Breast epithelium (tissue), 4 donors: ENCODE data around the gene APOA1. TPM values are rescaled to one million over a fixed set of nuclear protein-coding genes. Genes with fewer than 3 reads are reported as not detected.
A peak's percentile ranks its signal among the peaks of the same experiment; 100 is the strongest.
"Not testable (repeated sequence)": the region's sequence is repeated elsewhere in the genome, so short reads cannot be mapped to it uniquely, and the experiment has no call there.

Experiments
- DNase-seq, 2 donors: peaks; one replicate each; pipeline ENCODE4 v3.0.0-alpha.2; 2019; ENCODE audit warnings: low spot score in 2 of 2
- H3K27ac ChIP-seq, 2 donors: fragments of 200-600 bp; sonication (generic) in 1 of 2; one replicate each; pipeline ENCODE4 v1.5.1; 2016 to 2019; ENCODE audit warnings: mild to moderate bottlenecking in 1 of 2
- H3K27me3 ChIP-seq, 2 donors: fragments of 200-600 bp; sonication (generic) in 1 of 2; one replicate each; pipeline versions ENCODE4 v1.5.1 to v1.6.0; 2017 to 2019; ENCODE audit warnings: control low read depth in 1 of 2, mild to moderate bottlenecking in 1 of 2
- H3K36me3 ChIP-seq: fragments of 200-600 bp; one replicate; pipeline ENCODE4 v1.5.1; 2019
- H3K4me1 ChIP-seq, 2 donors: fragments of 200-600 bp; sonication (generic); one replicate each; pipeline ENCODE4 v1.5.1; 2016 to 2019; ENCODE audit warnings: control low read depth in 1 of 2
- H3K4me3 ChIP-seq, 3 donors: fragments of 200-600 bp; sonication (generic); 1 replicate in 2 of 3; 2 replicates in 1 of 3; pipeline ENCODE4 v1.5.1; 2016 to 2019; ENCODE audit warnings: mild to moderate bottlenecking in 3 of 3, moderate library complexity in 2 of 3
- H3K9me3 ChIP-seq, 2 donors: fragments of 200-600 bp; sonication (generic) in 1 of 2; one replicate each; pipeline ENCODE4 v1.5.1; 2016 to 2019; ENCODE audit warnings: control low read depth in 1 of 2
- CTCF ChIP-seq, 3 donors: fragments of 450-650 bp; IDR thresholded peaks; one replicate each; pipeline ENCODE4 v1.5.1; 2016 to 2017; ENCODE audit warnings: antibody characterized with exemption in 3 of 3, mild to moderate bottlenecking in 3 of 3, moderate library complexity in 3 of 3
- POLR2A ChIP-seq: fragments of 450-650 bp; IDR thresholded peaks from one replicate; pipeline ENCODE4 v1.6.1; 2016; ENCODE audit warnings: antibody characterized with exemption, mild to moderate bottlenecking, moderate library complexity
- POLR2AphosphoS5 ChIP-seq, 3 donors: sonication (generic); formaldehyde crosslinking; IDR thresholded peaks; one replicate each; pipeline ENCODE4 v1.6.1; 2017; ENCODE audit warnings: antibody characterized with exemption in 3 of 3
- intact Hi-C: fragments of 100-400 bp; cut with DNase I; formaldehyde crosslinking; loops from one replicate; pipeline ENCODE4 v1.15.1; 2023; ENCODE audit warnings: low total_unique reads
- total RNA-seq, 3 donors: library from RNA; depleted of rRNA; stranded (reverse); fragments of >200 nt; gene quantifications; one replicate each; pipeline ENCODE4 v1.1.0, GENCODE V29; 2016

The APOA1 gene
- total RNA-seq, 3 donors from 2014 or later = 0.33 to 1.5 (median 0.48) TPM

DNA sequence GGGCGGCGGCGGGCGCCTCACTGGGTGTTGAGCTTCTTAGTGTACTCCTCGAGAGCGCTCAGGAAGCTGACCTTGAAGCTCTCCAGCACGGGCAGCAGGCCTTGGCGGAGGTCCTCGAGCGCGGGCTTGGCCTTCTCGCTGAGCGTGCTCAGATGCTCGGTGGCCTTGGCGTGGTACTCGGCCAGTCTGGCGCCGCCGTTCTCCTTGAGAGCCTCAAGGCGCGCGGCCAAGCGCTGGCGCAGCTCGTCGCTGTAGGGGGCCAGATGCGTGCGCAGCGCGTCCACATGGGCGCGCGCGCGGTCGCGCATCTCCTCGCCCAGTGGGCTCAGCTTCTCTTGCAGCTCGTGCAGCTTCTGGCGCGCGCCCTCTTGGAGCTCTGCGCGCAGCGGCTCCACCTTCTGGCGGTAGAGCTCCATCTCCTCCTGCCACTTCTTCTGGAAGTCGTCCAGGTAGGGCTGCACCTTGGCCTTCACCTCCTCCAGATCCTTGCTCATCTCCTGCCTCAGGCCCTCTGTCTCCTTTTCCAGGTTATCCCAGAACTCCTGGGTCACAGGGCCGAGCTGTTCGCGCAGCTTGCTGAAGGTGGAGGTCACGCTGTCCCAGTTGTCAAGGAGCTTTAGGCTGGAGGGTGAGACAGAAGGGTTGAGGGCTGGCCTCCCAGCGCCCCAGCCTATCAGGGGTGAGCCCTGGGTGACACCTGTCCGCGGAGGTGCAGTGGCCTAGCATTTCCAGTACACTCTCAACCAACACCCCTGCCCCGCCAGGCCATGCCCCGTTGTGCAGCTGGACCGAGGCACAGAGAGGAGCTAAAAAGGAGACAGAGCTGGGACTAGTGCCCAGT is 1.4 kb downstream of the APOA1 start:
- Histone ChIP-seq H3K9me3 (no peaks in the 10 kb centered on the region), H3K27ac (peak overlapping the region in 1 of 2 donors; percentile 28), H3K36me3 (no peaks in the 10 kb centered on the region), H3K4me3 (peak overlapping the region; percentile 34 to 63 (median 50)), H3K4me1 (no peaks in the 10 kb centered on the region), H3K27me3 (no peaks in the 10 kb centered on the region)
- intact Hi-C loops = no loop called here
- TF ChIP-seq POLR2A = no peak
- TF ChIP-seq CTCF (IDR thresholded peaks at IDR 0.05) = peak in 2 of 3 donors; percentile 43 to 52
- TF ChIP-seq POLR2AphosphoS5 (IDR thresholded peaks at IDR 0.05) = peak in 1 of 3 donors; percentile 59
- peak; percentile 54 to 83 for DNase-seq

DNA sequence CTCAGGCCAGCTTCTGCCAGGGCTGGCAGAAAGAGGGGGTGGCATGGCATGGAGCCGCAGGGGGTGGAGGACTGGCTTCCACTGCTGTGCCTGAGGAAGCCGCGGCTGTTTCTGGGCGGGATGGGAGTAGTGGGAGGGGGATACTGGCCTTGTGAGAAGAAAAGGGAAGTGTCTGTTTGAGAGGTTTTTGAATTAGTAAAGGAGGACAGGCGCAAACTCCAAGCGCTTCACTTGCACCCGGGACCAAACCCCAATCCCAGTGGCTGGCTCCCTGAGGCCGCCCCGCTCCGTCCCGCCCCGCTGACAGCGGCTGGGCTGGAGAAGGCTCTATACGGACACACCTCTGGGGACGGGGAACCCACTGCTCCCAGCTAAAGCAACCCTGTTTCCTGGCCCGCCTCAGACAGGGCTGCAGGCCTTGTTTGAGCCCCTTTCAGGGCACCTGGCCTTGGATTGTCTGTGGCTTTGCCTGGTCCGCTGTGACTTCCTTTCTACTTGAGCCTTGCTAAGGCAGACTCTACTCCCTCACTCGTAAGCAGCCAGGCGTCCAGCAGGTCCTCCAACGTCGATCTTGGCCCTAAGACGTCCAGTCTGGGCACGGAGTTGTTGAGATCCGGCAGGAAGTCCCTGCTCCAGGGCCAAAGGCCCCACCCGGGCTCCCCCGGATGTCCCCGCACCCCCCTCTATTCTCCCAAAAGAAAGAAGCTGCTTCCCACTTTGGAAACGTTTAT is 2.2 kb downstream of the APOA1 start:
- Histone ChIP-seq H3K4me1 (no peaks in the 10 kb centered on the region), H3K27ac (peak overlapping the region in 1 of 2 donors; percentile 35), H3K36me3 (no peaks in the 10 kb centered on the region), H3K4me3 (peak overlapping the region; percentile 34 to 63 (median 50)), H3K9me3 (no peaks in the 10 kb centered on the region), H3K27me3 (no peaks in the 10 kb centered on the region)
- no peak for DNase-seq
- TF ChIP-seq POLR2AphosphoS5 (IDR thresholded peaks at IDR 0.05) = no peak
- no peak for TF ChIP-seq CTCF (IDR thresholded peaks at IDR 0.05)
- TF ChIP-seq POLR2A = no peak
- intact Hi-C loops = no loop called here

DNA sequence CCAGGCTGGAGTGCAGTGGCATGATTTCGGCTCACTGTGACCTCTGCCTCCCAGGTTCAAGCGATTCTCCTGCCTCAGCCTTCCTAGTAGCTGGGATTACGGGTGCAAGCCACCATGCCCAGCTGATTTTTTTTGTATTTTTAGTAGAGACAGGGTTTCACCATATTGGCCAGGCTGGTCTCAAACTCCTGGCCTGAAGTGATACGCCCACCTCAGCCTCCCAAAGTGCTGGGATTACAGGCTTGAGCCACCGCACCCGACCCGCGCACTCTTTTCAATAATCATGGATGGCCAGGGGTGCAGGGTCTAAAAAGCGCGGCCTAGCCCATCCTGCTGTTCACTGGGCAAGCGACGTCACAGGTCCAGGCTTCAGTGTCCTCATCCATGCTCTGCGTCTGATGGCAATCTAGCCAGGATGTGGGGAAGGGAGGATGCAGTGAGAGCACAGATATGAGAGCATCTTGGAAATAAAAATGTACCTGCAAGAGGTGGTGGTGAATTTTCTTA is 2.8 kb downstream of the APOA1 start:
- H3K4me1 ChIP-seq, H3K4me3 ChIP-seq, H3K27me3 ChIP-seq, H3K36me3 ChIP-seq, DNase-seq, intact Hi-C loops, H3K27ac ChIP-seq, H3K9me3 ChIP-seq: not testable (repeated sequence)

- Histone ChIP-seq H3K9me3 (no peaks in the 10 kb centered on the region), H3K4me1 (no peaks in the 10 kb centered on the region), H3K27ac (no peak overlapping the region), H3K4me3 (no peak overlapping the region), H3K36me3 (no peaks in the 10 kb centered on the region), H3K27me3 (no peaks in the 10 kb centered on the region)
- no peak for TF ChIP-seq POLR2A
- no peak for TF ChIP-seq POLR2AphosphoS5 (IDR thresholded peaks at IDR 0.05)
- no peak for TF ChIP-seq CTCF (IDR thresholded peaks at IDR 0.05)
- intact Hi-C loops = no loop called here
- no peak for DNase-seq
Observed at GRCh38 chr11:116833816-116834534, 3.4 kb downstream of the APOA1 start.

GRCh38 chr11:116833491-116833815 is 4.0 kb downstream of the APOA1 start:
- no peaks in the 10 kb centered on the region for H3K4me1 ChIP-seq
- no peaks in the 10 kb centered on the region for H3K27me3 ChIP-seq
- TF ChIP-seq CTCF (IDR thresholded peaks at IDR 0.05) (no peak), POLR2A (no peak), POLR2AphosphoS5 (IDR thresholded peaks at IDR 0.05) (no peak)
- DNase-seq = no peak
- no peak overlapping the region for H3K27ac ChIP-seq
- H3K36me3 ChIP-seq = no peaks in the 10 kb centered on the region
- H3K9me3 ChIP-seq = no peaks in the 10 kb centered on the region
- intact Hi-C loops = no loop called here
- H3K4me3 ChIP-seq = no peak overlapping the region
